GM19239 (cell line): ENCODE data around the gene ABTB1.
A peak's percentile ranks its signal among the peaks of the same experiment; 100 is the strongest.

Experiments used
- DNase-seq: peaks from one replicate; pipeline ENCODE4 v3.0.0; 2011; ENCODE audit warnings: low spot score; ENCODE audit not compliant: insufficient read length
- FAIRE-seq: peaks from 2 replicates; lab custom pipeline; 2011; peaks lifted over from hg19 to GRCh38; lab: Jason Lieb, UNC

ABTB1 gene

GRCh38 chr3:127684871-127685707 lies 12.3 kb downstream of the ABTB1 start:
- no peak for FAIRE-seq
- no peak for DNase-seq

GRCh38 chr3:127685708-127686511 lies 13.2 kb downstream of the ABTB1 start:
- FAIRE-seq, result no peak

GRCh38 chr3:127686512-127686894 lies 13.8 kb downstream of the ABTB1 start:
- FAIRE-seq (peak; percentile 35), DNase-seq (no peak)

More at GRCh38 chr3:127685708-127686511, 13.2 kb downstream of the ABTB1 start:
- no peak for DNase-seq

DNA sequence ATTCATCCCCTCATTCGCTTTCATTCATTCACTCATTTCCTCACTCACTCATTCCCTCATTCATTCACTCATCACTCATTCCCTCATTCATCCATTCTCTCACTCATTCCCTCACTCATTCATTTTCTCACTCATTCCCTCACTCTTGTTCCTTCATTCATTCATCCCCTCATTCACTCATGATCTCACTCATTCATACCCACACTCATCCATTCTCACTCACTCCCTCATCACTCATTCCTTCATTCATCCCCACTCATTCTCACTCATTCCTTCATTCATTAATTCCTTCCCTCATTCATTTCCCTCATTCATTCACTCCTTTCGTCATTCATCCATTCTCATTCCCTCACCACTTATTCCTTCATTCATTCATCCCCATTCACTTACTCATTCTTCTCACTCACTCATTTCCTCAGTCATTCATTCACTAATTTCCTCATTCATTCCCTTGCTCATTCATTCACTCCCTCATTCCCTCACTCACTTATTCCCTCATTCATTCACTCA lies 14.5 kb downstream of the ABTB1 start:
- FAIRE-seq (no peak), DNase-seq (no peak)

GRCh38 chr3:127688022-127688415 lies 15.3 kb downstream of the ABTB1 start:
- FAIRE-seq, result no peak
- DNase-seq, result no peak

DNA sequence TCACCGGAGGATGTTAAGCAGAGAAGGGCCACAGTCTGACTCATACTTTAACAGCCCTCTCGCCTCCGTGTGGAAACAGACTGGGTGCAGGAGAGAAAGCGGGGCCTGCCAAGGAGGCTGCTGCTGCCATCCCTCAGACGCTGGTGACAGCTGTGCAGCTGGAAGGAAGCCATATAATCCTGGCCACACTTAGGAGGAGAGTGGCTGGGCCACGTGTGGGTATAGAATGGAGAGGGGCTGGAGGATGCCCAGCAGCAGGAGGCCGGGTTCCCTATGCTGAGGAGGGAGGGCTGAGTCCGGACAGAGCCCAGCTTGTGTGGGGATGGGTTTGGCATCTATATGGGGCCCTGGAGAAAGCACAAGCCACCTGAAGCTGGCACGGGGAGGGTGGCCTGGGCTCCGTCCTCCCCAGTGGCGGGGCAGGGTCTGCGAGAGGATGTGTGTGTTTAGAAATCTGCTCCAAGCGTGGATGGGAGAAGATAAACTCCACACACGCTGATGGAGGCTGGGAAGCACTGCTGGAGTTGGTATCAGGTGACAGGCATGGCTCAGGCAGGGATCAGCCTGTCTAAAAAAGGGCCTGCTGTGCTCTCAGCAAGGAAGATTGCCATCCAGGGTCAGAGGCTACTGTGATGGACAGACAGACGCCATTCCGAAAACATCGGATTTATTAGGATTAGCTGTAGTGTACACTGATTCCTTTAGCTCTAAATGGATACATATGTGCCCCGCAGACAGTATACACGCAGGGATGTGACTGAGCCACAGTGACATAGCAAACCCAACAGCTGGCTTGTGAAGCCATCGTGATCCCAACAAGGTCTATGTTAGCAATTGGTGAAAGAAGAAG lies 15.9 kb downstream of the ABTB1 start:
- FAIRE-seq (no peak), DNase-seq (no peak)

GRCh38 chr3:127689266-127689860 lies 16.6 kb downstream of the ABTB1 start:
- FAIRE-seq (no peak), DNase-seq (no peak)

- FAIRE-seq (no peak), DNase-seq (no peak)
Observed at GRCh38 chr3:127690106-127690505, 17.4 kb downstream of the ABTB1 start.

- DNase-seq, result no peak
- FAIRE-seq, result no peak
Observed at GRCh38 chr3:127690823-127691452, 18.2 kb downstream of the ABTB1 start.

GRCh38 chr3:127691489-127691888 lies 18.7 kb downstream of the ABTB1 start:
- FAIRE-seq (no peak), DNase-seq (no peak)

DNA sequence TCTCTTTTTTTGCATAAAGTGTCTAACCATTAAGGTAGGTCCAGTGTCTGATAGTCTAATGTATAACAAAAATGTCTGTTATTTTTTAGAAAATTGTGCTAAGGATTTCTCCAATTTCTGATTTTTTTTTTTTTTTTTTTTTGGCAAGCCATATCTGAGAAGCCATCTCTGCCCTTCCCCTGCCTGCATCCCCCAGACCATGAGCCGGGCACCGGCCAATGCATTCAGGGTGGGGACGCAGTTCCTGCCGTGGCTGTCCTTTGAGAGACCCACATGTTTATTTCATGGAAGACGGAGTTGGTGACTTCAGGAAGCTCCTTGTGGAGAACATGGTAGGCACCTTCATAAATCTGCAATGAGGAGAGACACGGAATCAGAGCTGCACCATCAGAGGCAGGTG lies 19.2 kb downstream of the ABTB1 start:
- no peak for FAIRE-seq

GRCh38 chr3:127692501-127693335 lies 20.0 kb downstream of the ABTB1 start:
- DNase-seq, result no peak

More for the DNA sequence above, 19.2 kb downstream of the ABTB1 start:
- no peak for DNase-seq

DNA sequence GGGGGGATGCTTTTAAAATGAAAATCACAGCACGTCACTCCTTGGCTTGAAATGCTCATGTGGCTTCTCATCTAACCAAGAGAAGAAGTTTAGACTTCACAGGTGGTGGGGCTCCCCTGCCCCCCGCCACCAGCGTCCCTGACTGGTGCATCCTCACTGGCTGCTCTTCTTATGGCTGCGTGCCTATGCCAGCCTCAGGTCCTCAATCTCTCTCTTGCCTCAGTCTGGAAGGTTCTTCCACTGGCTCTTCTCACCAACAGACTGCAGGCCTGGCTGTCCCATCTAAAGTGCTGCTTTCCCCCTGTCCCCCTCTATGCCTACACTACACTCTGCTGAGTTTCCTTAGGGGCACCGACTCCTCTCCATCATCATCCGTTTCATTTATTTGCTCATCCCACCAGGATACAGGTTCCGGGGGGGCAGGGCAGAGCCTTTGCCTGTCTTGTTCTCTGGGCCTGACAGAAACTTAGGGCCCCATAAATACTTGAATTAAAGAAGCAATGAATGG lies 20.6 kb downstream of the ABTB1 start:
- FAIRE-seq (no peak), DNase-seq (no peak)

More at GRCh38 chr3:127692501-127693335, 20.0 kb downstream of the ABTB1 start:
- no peak for FAIRE-seq

GRCh38 chr3:127694467-127695215 lies 21.9 kb downstream of the ABTB1 start:
- no peak for DNase-seq
- FAIRE-seq, result no peak

DNA sequence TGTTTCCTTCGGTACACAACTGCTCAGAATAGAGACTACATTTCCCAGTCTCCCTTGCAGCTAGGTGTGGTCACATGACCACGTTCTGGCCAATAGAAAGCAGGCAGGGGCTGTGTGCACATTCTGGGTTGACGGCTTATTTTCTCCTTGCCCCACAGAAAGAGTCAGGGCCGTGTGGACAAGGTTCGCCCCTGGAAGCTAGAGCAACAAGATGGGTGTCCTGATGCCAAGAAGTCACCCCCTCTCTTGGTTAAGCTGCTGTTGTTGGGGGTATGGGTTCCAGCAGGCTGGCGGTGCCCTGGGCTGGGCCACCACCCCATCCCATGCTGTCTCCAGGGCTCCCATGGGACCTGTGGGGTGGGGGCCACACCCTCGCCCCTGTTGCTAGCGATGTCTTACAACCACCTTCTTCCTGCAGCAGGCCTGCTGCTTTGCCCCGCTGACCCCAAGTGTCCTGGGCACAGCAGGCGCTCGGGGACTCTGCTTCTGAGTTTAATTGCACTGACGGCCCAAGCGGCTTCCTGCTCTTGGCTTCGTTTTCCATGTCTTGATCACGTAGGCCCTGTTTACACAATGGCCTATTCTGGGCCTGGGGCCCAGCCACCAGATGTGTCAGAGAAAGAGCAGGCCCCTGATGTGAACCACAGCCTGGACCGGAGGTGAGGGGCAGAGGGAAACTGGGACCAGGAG lies 24.9 kb downstream of the ABTB1 start:
- DNase-seq (peak; percentile 66), FAIRE-seq (peak; percentile 99)

GRCh38 chr3:127698286-127698685 lies 25.5 kb downstream of the ABTB1 start:
- no peak for FAIRE-seq

More at GRCh38 chr3:127698286-127698685, 25.5 kb downstream of the ABTB1 start:
- no peak for DNase-seq
